AG04449 (cell line): ENCODE results near the gene TAF1B.

Experiments
- CTCF ChIA-PET: fragments of 350-600 bp; formaldehyde crosslinking; extraction: SDS; loops from one replicate; lab custom pipeline; 2021; ENCODE audit warnings: antibody characterized with exemption; lab: Yijun Ruan, JAX
- POLR2A ChIA-PET: fragments of 400-600, 350-600 bp; formaldehyde crosslinking; extraction: SDS; loops from one replicate; lab custom pipeline; 2020; ENCODE audit warnings: antibody characterized with exemption, inconsistent platforms; lab: Yijun Ruan, JAX
- DNase-seq: peaks from one replicate; pipeline ENCODE4 v3.0.0-alpha.2; 2010; ENCODE audit warnings: low read depth, low spot score
- H3K4me3 ChIP-seq: 2 replicates; pipeline ENCODE4 v1.5.1; 2011; ENCODE audit warnings: low read depth, mild to moderate bottlenecking, control low read depth, low read length
- TF ChIP-seq, protein P1 (sequence below): IDR thresholded peaks from one replicate; pipeline ENCODE4 v1.5.1; 2011; ENCODE audit warnings: mild to moderate bottlenecking, moderate library complexity, low read length, control low read depth, inconsistent platforms; ENCODE audit not compliant: insufficient read depth; ENCODE audit errors: missing control alignments

TAF1B gene

DNA sequence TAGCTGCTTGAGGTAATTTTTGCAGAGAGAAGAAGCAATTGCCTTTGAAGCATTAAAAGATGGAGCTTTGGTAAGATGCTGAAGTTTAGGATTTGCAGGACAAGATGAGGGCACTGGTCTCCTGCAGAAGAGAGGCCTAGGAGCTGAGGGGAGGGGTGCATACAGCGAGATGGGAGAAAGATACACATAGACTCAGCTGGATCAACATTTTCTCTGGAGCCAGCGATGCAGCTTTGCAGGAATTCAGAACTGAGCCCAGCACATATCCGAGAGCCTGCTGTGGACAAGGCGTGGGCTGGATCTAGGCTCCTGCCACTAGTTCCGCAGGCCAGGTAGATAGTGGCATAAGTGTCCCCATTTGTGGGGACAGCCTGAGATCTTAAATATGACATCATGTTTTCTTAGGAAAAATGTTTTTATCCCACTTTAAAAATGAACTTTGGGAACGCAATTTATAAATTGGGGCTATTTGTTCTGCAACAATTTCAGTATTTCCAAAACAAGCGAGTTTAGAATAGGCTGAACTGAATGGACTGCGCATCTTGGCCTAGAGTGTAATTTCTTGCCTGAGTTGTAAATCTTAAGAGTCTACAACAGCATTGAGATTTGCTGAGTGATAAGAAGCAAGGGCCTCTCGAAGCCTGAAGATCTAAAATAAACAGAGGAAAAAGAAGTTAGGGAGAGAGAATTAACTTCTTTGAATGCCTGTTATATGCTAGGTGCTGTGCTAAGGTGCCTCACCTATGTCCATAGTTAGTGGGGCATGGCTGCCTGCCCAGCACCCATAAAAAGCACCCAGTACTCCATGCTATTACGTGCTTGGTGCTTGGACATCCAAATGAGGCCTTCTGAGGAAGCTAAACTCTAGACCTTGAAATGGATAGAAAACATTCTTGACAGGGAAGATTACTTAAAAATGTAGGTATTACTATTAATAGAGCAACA lies 125.6 kb downstream of the TAF1B start:
- TF ChIP-seq, protein P1, sequence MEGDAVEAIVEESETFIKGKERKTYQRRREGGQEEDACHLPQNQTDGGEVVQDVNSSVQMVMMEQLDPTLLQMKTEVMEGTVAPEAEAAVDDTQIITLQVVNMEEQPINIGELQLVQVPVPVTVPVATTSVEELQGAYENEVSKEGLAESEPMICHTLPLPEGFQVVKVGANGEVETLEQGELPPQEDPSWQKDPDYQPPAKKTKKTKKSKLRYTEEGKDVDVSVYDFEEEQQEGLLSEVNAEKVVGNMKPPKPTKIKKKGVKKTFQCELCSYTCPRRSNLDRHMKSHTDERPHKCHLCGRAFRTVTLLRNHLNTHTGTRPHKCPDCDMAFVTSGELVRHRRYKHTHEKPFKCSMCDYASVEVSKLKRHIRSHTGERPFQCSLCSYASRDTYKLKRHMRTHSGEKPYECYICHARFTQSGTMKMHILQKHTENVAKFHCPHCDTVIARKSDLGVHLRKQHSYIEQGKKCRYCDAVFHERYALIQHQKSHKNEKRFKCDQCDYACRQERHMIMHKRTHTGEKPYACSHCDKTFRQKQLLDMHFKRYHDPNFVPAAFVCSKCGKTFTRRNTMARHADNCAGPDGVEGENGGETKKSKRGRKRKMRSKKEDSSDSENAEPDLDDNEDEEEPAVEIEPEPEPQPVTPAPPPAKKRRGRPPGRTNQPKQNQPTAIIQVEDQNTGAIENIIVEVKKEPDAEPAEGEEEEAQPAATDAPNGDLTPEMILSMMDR = no peak
- ChIA-PET POLR2A (no interaction called here), CTCF (interaction anchor here (1.5 to 3.9 kb wide), 4 partner anchors 11 to 155 kb away, joined by 3 to 44 read pairs (median 8); no protein-coding TSS in a partner anchor)
- DNase-seq = no peak
- no peak overlapping the region for H3K4me3 ChIP-seq

GRCh38 chr2:9970200-9971044 lies 127.1 kb downstream of the TAF1B start:
- POLR2A ChIA-PET = no interaction called here
- no peak for DNase-seq
- no peak overlapping the region for H3K4me3 ChIP-seq
- TF ChIP-seq, protein P1 = no peak
- CTCF ChIA-PET = interaction anchor here (1.0 to 3.9 kb wide), 5 partner anchors 9 to 157 kb away, joined by 3 to 44 read pairs (median 10); no protein-coding TSS in a partner anchor

DNA sequence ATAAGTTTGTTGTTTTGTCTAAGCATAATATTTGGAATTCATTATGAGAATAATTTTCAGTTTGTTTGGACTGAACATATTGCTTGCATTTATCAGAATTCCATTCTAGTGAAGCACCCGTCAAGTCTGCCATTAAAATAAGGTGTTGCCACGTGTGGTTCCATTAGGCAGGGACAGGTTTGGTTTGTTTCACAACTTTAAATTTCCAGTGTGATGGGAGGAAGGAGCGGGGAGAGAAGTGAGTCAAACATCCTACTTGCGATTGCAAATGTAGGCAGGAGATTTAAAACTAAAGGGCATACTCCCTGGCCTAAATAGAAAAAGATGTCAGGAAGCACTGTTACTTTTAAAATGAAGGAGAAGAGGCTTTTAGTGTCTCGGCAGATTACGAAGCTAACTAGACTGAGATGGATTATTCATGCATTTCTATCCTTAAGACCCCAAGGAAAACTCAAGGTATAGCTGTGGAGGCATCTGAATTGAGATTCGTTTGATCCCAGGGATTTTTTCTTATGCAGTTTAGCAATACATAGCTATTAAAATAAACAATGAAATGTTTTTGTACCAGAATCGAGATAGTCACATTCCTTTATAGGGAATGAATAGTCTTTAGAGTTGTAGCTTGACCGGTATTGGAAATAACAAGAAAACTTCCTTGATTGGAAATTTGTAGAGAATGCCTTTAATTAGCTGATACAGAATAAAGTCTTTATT lies 128.0 kb downstream of the TAF1B start:
- CTCF ChIA-PET = interaction anchor here (0.6 to 3.9 kb wide), 9 partner anchors 8 to 163 kb away, joined by 3 to 44 read pairs (median 3); no protein-coding TSS in a partner anchor
- no peak for DNase-seq
- POLR2A ChIA-PET = no interaction called here
- no peak overlapping the region for H3K4me3 ChIP-seq
- TF ChIP-seq, protein P1 = no peak

GRCh38 chr2:9971890-9972289 lies 128.6 kb downstream of the TAF1B start:
- no peak for DNase-seq
- POLR2A ChIA-PET = no interaction called here
- CTCF ChIA-PET = interaction anchor here (0.6 to 3.9 kb wide), 11 partner anchors 8 to 164 kb away, joined by 3 to 44 read pairs (median 3); no protein-coding TSS in a partner anchor
- TF ChIP-seq, protein P1 = no peak
- H3K4me3 ChIP-seq = no peak overlapping the region

GRCh38 chr2:9972621-9973479 lies 129.6 kb downstream of the TAF1B start:
- TF ChIP-seq, protein P1 = no peak
- POLR2A ChIA-PET = no interaction called here
- CTCF ChIA-PET = interaction anchor here (0.7 to 3.9 kb wide), 8 partner anchors 9 to 85 kb away, joined by 3 to 44 read pairs (median 4); no protein-coding TSS in a partner anchor

More at GRCh38 chr2:9972621-9973479, 129.6 kb downstream of the TAF1B start:
- DNase-seq = no peak
- no peak overlapping the region for H3K4me3 ChIP-seq
